Measurements from ENCODE around the gene TCIRG1. TPM values are rescaled to one million over a fixed set of nuclear protein-coding genes. Genes with fewer than 3 reads are reported as not detected.

The TCIRG1 gene
- total and polyA plus RNA-seq, 12 donors = 28.4 to 1,150 (median 258) TPM

GRCh38 chr11:68037411-68038225 lies 1.2 kb upstream of the TCIRG1 start:
- intact Hi-C loops (cut with DNase I) = loop anchor here in 1 of 2 donors (5.0 kb wide), 1 partner anchor 85 kb away; the partner anchor contains the start of gene CHKA
- TF ChIP-seq, protein P1, sequence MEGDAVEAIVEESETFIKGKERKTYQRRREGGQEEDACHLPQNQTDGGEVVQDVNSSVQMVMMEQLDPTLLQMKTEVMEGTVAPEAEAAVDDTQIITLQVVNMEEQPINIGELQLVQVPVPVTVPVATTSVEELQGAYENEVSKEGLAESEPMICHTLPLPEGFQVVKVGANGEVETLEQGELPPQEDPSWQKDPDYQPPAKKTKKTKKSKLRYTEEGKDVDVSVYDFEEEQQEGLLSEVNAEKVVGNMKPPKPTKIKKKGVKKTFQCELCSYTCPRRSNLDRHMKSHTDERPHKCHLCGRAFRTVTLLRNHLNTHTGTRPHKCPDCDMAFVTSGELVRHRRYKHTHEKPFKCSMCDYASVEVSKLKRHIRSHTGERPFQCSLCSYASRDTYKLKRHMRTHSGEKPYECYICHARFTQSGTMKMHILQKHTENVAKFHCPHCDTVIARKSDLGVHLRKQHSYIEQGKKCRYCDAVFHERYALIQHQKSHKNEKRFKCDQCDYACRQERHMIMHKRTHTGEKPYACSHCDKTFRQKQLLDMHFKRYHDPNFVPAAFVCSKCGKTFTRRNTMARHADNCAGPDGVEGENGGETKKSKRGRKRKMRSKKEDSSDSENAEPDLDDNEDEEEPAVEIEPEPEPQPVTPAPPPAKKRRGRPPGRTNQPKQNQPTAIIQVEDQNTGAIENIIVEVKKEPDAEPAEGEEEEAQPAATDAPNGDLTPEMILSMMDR (IDR thresholded peaks at IDR 0.05) = no peak
- peak in 1 of 2 donors; percentile 5 for TF ChIP-seq POLR2A (IDR thresholded peaks at IDR 0.05)
- peak in 6 of 7 donors; percentile 68 to 87 (median 80) for DNase-seq
- no peaks in the 10 kb centered on the region for H3K9me3 ChIP-seq (replicated peaks in 1 of 3)
- WGBS, 4 donors = 71 to 80% (median 76%) methylated on average over 15 to 20 of the region's 20 CpGs
- H3K4me1 ChIP-seq (replicated peaks in 1 of 2) = peaks cover 56 to 82% of the 10 kb centered on the region in 2 donors
- peak overlapping the region in 1 of 4 donors; percentile 95 for H3K4me3 ChIP-seq
- peak overlapping the region; percentile 78 to 97 (median 92) for H3K27ac ChIP-seq
- no peaks in the 10 kb centered on the region for H3K27me3 ChIP-seq
- H3K36me3 ChIP-seq (replicated peaks in 1 of 2) = peaks cover 0 to 41% of the 10 kb centered on the region in 2 donors

DNA sequence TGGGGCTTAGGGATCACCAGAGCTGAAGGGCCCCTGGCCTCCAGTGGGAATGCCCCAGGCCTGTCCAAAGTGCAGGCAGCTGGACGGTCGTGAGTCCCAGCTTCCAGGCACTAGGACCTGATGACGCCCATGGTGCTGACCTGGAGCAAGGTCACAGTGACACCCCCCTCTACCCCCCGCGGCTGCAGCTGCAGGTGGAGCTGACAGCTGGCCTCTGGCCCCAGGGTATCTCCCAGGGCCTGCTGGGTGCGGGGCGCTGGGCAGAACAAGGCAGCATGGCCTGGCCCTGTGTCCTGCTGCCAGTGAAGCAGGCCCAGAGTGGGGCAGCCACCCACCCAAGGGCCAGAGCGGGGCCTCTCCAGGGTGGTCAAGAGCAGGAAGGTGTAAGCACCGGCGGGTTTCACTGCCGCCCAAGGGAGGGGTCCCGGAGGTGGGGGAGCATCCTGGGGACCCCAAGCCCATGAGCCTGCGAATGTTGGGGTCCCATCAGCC lies 553 bp upstream of the TCIRG1 start:
- DNase-seq = peak; percentile 65 to 89 (median 79)
- intact Hi-C loops (cut with DNase I) = loop anchor here in 1 of 2 donors (5.0 kb wide), 1 partner anchor 84 kb away; the partner anchor contains the start of gene CHKA
- H3K27ac ChIP-seq = peak overlapping the region; percentile 78 to 97 (median 92)
- peak overlapping the region in 2 of 4 donors; percentile 60 to 95 for H3K4me3 ChIP-seq
- TF ChIP-seq POLR2A (IDR thresholded peaks at IDR 0.05) = no peak
- TF ChIP-seq, protein P1 (IDR thresholded peaks at IDR 0.05) = no peak
- H3K27me3 ChIP-seq = no peaks in the 10 kb centered on the region
- 22 to 50% (median 24%) methylated on average over 1 to 13 of the region's 13 CpGs for WGBS, 4 donors
- peaks cover 0 to 41% of the 10 kb centered on the region in 2 donors for H3K36me3 ChIP-seq (replicated peaks in 1 of 2)
- no peaks in the 10 kb centered on the region for H3K9me3 ChIP-seq (replicated peaks in 1 of 3)
- peaks cover 55 to 82% of the 10 kb centered on the region in 2 donors for H3K4me1 ChIP-seq (replicated peaks in 1 of 2)

GRCh38 chr11:68039526-68040086 lies 781 bp downstream of the TCIRG1 start:
- intact Hi-C loops (cut with DNase I) = loop anchor here (5.0 to 10.0 kb wide), 2 partner anchors 83 to 165 kb away; partner anchors contain the start of gene CHKA (in 1 of the 2)
- Histone ChIP-seq H3K4me3 (peak overlapping the region; percentile 60 to 95 (median 92)), H3K27me3 (no peaks in the 10 kb centered on the region), H3K36me3 (replicated peaks in 1 of 2) (peaks cover 0 to 41% of the 10 kb centered on the region in 2 donors), H3K27ac (peak overlapping the region; percentile 78 to 97 (median 92)), H3K4me1 (replicated peaks in 1 of 2) (peaks cover 52 to 73% of the 10 kb centered on the region in 2 donors), H3K9me3 (replicated peaks in 1 of 3) (no peaks in the 10 kb centered on the region)
- TF ChIP-seq POLR2A (IDR thresholded peaks at IDR 0.05) = no peak
- TF ChIP-seq, protein P1 (IDR thresholded peaks at IDR 0.05) = no peak
- WGBS, 4 donors = 14 to 25% (median 22%) methylated on average over 1 to 10 of the region's 10 CpGs
- DNase-seq = peak in 3 of 7 donors; percentile 44 to 50 (median 48)

All from adrenal gland (tissue), 12 donors.